HG03342 (cell line): ENCODE data around the gene CSTPP1.

Experiments
- ATAC-seq: cut with Tn5 transposase; IDR thresholded peaks from one replicate; pipeline ENCODE4 v1.9.1; 2021; ENCODE audit warnings: mild to moderate bottlenecking, moderate library complexity; ENCODE audit not compliant: unreplicated experiment

Gene CSTPP1

DNA sequence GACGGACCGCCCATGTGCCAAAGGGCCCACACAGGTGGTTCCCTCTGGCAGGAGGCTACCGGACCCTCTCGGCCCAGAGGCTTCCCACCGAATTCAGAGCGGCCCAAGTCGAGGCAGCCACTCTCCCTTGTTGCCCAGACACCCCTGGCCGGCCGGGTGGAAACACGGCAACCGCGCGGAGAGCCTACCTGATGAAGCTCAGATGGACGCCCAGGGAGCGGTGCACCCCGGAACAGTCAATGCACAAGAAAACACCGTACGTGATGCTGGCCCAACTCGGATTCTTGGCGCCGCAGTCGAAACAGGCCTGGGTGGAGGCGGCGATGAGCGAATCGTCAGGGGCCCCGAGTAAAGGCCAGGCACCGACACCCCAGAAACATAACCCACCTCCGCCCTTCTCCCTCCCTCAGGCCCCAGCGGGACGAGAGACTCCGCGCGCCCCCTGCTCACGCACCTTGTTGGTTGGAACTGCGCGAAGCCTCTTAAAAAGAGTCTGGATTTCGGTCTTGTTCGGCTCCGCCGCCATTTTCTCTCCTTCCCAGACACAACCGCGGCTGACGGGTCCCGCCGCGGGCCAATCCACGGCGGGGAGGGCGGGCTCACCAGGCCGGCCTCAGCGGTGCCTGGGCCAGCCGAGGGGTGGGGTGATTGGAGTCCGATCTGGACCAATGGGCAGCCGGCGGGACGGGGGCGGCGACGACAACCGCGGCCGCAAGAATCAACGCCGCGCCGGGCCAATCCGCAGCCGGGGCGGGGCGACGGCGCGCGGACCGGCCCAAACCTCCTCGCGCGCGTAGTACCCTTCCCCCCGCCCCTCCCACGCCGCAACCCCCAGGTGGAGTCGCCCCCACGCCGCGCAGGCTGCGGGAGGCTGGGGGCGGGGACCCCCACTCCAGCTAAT is 240.0 kb downstream of the CSTPP1 start, which contains the start of gene ARFGAP2:
Gene ARFGAP2, minus strand, starts transcription at position 552 of the 901 bp plus-strand sequence. Its CDS starts 26 bp downstream, at position 526.
- ATAC-seq: peak; percentile 88

DNA sequence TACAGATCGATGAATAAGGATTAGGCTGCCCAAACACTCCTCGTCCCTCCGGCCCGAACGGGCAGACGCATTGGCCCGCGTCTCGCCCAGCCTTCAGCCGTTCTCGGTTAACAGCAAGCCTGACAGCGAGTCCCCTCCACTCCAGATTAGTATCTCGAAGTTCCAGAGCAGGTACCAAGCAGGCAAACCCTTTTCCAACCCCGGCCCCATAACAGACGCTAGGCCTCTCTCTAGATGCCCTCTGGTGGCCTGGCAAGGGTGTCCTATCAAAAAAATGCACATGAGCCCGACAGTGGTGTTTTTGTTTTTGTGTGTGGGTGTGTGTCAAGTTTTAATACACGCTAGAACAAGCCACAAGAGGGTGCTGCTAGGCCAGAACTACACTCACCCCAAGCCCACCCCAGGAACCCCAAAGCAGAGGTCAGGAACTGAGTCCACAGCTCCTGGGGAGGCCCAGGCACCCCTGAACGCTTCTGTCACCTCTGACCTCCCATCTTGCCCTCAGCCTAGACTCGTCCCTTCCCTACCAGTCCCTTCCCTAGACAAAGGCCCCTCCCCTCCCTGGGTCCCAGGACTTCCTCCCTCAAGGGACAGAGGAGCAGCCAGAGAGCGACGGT is 240.8 kb downstream of the CSTPP1 start:
- peak; percentile 38 for ATAC-seq

DNA sequence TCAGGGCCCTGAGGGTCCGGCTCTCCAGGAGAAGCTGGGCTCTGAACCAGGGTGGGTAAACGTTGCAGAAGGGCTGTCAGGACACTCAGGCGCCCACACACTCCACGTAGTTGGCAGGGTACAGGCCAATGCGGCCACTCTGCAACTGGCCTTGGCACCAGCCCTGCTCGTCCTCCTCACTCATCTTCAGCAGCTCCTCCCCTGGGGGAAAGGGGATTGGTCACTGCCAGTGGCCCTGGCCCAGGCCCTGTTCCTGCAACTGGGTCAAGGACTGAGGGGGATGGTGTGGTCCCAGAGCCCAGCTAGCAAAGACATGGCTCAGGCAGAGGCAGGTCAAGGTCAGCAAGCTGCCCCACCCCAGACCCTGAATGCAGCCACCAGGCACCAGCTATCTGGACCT is 241.3 kb downstream of the CSTPP1 start:
- ATAC-seq: no peak

DNA sequence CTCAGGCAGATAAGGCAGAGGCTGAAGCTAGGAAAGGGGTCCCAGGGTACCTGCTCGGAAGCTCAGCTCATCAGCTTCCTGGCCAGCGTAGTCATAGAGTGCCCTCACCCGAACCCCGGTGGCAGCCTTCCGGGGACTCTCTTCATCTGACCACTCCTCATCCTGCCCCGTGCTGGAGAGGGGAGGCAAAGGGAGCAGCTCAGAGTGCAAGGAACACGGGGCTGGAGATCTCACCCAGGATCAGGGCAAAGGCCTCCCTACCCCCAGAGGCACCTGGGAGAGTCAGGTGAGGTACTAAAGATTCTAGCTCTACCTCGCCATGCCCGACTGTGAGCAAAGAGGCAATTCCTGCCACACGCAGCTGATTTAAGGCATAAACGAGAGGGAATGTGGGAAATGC is 241.8 kb downstream of the CSTPP1 start:
- no peak for ATAC-seq

DNA sequence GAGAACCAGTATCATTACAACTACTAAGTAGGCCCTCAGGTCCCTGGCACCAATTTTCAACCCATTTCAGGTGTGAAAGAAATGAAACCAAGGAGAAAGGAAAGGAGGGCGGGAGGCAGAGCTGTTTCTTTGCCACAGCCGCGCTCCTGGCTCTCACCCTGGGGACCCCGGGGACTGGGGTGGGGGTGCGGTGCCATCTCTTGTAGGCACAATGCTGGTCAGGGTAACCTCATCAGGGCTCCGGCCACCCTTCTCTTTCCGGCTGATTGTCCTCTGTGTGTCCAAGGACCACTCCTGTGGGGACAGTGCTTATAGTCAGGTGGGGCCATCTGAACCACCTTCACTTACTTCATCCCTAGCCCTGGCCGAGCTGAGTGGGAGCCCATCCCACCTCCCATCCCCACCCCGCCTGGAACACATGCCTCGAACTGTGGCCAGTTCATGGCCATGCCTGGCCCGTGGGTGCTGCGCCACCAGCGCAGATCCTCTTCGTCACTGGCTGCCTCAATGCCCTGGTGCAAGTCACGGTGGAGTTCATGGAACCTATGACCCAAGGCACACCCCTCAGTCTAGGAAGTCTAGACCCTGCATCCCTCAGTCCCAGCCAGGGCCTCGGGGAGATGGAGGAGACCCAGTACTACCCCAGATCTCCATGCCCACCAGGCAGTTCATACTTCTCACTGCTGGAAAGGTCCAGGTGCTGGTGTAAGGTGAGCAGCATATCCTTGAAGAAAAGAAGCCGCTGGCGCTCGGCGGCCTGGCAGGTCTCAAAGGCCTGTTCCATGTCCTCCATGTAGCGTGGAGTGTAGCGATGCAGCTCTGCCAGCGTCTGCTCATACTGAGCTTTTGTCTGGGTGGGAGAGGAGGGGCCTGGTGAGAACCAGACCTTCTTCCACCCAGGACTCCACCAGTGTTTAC is 242.4 kb downstream of the CSTPP1 start:
- ATAC-seq: no peak

DNA sequence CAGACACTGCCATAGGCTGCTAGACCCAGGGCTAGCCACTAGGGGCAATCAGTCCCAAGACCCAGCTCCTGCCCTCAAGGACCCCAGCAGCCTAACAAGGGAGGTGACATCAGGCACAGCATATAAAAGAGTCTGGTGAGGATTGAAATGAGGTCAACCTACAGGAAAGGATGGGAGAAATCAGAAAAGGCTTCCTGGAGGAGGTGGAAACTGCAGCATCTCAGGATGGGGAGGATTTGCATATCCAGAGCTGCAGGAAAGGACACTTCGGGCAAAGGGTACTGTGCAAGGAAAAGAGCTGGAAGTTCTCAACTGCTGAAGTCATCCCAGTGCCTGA is 243.1 kb downstream of the CSTPP1 start:
- ATAC-seq: no peak

DNA sequence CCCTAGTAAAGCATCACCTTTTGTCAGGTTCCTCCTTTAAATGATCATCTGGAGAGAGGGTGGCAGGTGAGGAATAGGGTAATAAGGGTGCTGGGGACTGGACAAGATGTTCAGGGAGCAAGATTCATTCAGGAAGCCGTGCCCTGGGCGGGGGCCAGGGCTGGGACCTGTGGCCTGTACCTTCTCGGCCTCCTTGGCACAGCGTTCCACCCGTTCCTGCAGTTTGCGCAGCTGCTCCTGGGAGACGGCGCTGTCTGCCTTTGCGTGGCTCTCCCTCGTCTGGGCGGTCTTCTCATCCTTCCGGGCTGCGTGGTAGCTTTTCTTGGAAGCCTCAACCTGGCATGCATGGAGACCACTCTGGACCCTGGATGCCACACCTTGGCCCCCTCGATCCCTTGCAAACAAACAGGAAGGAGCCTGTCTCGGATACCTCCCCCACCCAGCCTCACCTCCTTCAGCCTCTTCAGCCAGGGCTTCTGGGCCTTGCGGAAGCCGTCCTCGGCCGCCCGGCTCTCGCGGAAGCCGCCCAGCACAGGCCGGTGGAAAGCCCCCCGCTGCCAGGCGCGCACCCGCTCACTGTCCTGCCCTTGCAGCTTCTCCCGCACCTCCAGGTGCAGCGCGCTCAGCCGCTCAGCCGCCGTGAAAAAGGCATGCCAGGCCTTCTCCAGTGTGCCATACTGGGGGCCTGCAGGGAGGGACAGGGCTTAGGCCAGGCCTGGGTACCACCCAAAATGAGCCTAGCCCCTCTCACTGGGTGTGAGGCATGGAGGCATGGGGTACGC is 243.6 kb downstream of the CSTPP1 start:
- ATAC-seq: no peak

DNA sequence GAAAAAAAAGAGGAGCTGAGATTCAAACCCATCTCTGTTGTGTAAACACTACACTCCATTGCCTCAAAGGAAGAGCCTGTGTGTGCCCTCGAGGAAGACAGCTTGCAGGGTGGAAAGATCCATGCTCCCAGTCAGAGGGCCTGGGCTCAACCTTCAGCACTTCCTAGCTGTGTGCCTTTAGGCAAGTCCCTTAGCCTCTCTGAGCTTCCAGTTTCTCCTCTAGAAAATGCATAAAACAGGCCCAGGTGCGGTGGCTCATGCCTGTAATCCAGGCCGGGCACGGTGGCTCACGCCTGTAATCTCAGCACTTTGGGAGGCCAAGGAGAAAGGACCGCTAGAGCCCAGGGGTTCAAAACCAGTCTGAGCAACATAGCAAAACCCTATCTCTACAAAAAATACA is 244.7 kb downstream of the CSTPP1 start:
- ATAC-seq: no peak

DNA sequence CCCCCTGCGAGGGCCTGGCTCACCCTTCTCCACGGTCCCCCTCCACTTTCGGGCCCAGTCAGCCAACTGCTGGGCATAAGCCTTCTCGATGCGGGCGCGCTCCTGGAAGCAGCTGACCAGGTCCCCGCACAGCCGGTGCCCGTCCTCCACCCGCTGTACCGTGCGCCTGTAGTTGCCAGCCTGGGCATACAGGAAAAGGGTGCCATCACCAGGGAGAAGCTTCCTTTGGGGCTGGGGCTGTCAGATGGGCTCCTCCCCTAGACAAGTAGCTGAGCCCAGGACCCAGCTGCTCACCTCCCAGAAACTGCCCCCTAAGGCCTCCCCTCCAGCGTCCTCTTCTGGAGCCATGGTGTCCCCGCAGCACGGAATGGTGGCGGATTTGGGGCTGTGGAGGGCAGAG is 245.8 kb downstream of the CSTPP1 start:
- ATAC-seq: no peak

DNA sequence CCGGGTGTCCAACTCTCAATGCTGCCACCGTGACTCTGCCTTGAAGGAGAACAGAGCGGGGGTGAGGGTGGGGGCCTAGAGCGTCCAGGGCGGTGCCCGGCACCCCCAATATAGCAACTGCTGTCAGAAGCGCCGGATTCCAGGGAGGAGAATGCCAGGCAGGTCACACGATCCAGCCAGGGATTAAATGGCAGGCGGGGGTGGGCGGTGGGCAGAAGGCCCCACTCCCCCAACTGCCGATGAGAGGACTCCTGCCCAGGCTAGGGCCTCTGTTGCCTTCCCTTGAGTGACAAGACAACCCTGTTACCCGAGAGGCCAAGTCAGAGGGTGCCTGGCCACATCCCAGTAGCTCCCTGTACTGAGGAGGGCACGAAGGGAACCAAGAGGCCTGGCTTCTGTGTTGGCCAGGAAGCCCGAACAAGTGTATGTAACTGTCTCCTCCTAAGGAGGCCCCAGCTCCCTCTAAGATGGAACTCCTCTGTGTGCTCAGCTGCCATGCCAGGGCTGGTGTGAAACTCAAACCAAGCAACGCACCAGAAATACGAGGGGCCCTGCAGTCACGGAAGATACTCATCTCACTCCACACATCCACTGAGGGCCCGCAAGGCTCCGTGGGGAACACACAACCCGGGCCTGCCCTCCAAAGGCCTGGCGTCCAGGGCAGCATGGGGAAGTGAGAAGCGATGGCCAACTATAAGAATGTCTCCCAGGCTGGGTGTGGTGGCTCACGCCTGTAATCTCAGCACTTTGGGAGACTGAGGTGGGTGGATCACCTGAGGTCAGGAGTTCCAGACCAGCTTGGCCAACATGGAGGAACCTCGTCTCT is 246.7 kb downstream of the CSTPP1 start:
- ATAC-seq: no peak

DNA sequence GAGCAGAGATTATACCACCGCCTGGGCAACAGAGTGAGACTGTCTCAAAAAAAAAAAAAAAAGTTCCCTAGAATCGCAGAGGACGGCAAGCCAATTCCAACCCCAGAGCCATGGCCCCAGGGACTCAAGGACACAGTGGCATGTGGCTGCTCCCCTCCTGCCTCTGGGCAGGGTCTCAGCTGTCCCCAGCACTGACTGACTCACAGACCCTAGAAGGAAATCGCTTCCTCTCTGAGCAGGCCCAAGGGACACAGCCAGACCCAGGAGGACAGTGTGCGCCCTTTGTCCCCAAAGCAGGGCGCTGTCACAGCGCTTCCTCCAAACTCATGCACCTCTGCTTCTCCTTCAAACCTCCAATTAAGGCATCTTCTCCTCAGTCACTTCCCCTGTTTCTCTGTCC is 247.4 kb downstream of the CSTPP1 start:
- no peak for ATAC-seq

DNA sequence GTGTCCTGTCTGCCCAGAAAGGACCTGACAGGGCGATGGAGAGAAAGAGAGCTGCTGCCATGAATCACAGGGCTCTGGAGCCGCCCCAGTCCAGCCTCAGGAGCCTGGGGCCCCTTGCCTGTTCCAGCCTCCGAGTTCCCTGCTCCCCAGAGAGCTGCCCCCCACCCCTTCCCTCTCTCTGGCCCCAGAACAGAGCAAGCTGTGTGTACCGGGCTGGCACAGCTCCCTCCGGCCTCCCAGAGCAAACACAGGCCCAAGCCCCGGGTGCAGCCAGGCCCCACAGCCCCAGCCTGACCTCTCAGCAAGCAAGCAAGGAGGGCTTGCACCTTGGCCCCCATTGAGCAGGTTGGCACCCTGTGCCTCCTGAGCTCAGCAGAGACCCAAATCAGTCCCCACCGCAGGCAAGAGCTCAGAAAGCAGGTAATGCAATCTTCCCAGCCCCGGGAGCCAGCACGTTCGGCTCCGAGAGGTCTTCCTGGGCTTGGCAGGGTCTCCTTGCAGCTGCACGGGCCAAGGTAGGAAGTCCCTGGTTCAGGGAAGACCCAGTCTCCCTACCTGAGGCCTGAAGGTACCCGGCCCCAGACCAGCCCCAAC is 248.2 kb downstream of the CSTPP1 start:
- ATAC-seq: no peak

DNA sequence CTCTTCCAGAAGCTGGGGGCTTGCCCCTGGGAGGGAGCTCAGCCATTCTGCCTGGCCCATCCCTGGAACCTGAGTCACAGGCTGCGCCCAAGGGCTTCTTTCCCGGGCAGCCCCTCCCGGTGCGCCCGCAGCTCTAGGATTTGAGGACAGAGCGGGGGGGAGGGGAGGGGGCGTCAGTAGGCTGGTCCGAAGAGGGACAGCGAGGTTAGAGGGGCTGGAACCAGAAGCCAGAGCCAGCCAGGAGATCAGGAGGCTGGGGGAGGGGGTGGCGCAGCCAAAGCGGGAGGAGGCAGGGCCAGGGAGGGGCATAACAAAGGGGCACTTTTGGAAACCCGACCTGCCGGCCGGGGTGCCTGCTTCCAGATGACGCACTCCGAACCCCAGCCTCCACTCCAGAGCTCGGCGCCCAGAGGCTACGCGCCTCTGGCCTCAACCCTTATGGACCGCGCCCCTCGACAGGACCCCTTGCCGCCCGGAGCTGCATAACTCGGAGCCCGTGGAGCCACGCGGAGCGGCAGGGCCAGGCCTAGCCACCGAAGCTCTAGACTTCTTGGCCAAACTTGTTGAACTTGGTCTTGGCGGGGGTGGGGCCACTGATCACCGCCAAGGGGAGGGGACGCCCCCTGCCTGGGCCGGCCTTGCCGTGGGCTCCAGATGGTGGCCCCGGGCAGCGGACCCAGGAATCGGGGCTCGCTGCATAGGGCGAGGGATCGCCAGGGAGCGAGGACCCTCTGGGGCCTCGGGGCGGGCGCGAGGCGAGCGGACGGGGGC is 248.9 kb downstream of the CSTPP1 start:
- no peak for ATAC-seq

DNA sequence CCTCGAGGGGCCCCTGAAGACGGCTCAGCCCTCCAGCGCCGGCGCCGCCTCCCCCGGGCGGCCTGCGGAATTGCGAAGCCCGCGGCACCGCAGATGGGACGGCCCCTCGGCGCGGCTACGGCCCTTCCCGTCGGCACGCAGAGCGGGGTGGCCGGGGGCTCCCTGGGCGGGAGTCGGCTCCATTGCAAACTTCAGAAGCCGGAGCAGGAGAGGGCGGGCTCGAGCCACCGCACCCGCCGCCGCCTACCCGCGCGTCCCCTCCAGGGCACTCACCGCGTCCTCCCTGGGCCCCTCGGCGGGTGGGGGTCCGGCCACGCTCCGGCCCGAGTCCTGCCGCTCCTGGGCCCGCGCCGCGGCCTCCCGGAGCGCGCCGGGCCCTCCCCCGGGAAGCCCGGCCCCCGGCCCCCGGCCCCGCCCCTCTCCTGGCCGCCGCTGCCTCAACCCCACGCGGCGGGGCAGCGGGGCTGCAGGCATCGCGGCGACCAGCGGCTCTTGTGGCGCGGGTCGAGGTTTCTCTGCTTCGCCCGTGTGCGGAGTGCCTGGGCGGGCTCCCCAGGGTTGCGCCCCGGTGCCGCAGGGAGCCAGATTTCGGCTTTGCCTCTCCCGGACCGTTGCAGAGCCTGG is 249.6 kb downstream of the CSTPP1 start, which contains the start of gene PACSIN3:
Gene PACSIN3, minus strand, starts transcription at position 359 of the 624 bp plus-strand sequence. CDS start 3,707 bp downstream, outside the sequence.
- peak; percentile 49 for ATAC-seq

DNA sequence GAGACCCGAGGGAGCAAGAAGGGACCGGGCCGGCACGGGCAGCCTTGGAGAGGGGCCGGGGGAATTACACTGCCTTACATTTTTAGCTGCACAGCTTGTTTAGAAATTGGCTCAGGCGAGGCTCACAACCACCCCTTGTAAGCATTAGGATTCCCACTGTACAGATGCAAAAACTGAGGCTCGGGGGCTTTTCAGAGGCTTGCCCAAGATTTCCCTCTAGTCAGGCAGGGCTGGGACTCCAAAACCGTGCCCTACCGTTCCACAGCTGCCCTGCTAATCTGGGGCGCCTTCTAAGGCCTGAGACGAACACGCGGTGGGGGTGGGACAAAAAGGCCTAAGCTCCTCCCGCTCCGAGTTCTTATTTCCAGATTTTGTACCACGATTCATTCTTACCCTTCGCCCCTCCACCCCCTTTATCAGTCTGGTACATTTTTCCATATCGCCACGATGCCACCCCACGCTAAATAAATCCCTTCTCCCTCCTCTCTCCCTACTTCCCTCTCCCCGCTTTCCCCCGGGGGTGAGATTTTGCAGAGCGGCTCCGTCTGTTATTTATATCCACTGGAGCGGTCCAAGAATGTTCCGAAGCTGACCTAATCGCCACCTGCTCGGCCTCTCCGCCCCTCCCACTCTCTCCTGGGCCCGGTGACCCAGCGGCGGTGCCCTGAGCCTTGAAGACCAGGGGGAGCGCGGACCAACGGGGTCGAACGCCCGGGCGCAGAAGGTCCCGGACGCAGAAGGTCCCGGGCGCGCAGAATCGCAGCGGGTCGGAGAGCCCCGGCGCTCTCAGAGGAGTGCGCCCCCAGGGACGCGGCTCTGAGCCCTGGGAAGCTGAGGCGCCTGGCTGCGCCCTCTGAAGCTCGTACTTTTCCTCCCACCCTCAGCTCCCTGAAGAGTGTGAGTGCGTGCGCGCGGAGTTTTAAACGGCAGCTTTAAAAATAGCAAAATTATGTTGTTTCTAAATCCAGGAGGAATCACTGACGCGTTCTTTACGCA is 250.4 kb downstream of the CSTPP1 start:
- peak; percentile 6 for ATAC-seq

DNA sequence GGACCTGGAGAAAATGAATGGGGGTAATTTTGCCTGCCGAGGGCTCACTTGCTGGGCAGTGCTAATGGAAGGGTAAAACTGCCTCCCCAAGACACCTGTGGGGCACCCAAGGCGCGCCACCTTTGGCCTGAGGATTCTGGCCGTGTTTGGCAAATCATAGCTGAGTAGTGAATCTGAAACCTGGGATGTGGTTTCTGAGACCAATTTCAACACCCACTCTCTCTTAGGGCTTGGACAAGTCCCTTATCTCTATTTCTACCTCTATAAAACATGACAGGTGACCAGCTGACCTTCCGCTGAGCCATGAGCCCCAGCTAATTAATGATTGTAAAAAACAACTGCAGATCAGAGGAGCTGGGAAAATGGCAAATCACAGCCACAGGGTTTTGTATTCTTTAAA is 251.2 kb downstream of the CSTPP1 start:
- no peak for ATAC-seq

DNA sequence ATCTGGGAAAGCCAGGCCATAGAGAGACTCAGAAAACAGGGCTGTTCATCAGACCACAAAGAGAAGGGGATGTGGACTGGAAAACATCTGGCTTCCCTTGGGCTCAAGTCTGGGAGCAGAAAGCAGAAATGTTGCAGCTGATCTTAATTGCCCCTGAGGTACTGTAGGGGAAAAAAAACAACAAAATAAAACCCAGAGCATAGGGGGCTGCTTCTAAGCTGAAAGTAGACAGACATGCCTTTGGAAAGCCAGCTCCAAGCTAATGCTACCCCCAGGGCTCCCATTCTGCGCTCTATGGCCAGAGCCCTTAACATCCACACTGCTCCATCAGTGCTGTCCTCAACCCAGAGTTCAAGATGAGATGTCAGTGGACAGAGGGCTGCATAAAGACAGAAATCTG is 251.7 kb downstream of the CSTPP1 start:
- ATAC-seq: no peak
